Measurements from ENCODE around the gene TEC.
"Not testable (repeated sequence)": the region's sequence is repeated elsewhere in the genome, so short reads cannot be mapped to it uniquely, and the experiment has no call there.

TEC gene

GRCh38 chr4:48193096-48193836, 76.4 kb downstream of the TEC start:
- Histone ChIP-seq H3K27ac (ENCODE audit: low read depth, low read length) (no peak overlapping the region), H3K4me3 (ENCODE audit: low read depth in 1 of 2, low read length in 2 of 2) (no peak overlapping the region), H3K4me1 (ENCODE audit: insufficient read depth, low read length) (no peaks in the 10 kb centered on the region), H3K9ac (ENCODE audit: low read length) (no peak overlapping the region), H3K9me3 (ENCODE audit: low read length) (no peaks in the 10 kb centered on the region), H3K27me3 (ENCODE audit: control insufficient read depth in 1 of 2, insufficient read depth in 2 of 2, low read length in 2 of 2) (no peaks in the 10 kb centered on the region), H3K36me3 (ENCODE audit: insufficient read depth, low read length) (no peaks in the 10 kb centered on the region)

GRCh38 chr4:48191758-48192157, 77.9 kb downstream of the TEC start:
- Histone ChIP-seq H3K36me3 (ENCODE audit: insufficient read depth, low read length) (no peaks in the 10 kb centered on the region), H3K27ac (ENCODE audit: low read depth, low read length) (no peak overlapping the region), H3K4me3 (ENCODE audit: low read depth in 1 of 2, low read length in 2 of 2) (no peak overlapping the region), H3K27me3 (ENCODE audit: control insufficient read depth in 1 of 2, insufficient read depth in 2 of 2, low read length in 2 of 2) (no peaks in the 10 kb centered on the region), H3K4me1 (ENCODE audit: insufficient read depth, low read length) (no peaks in the 10 kb centered on the region), H3K9ac (ENCODE audit: low read length) (no peak overlapping the region), H3K9me3 (ENCODE audit: low read length) (no peaks in the 10 kb centered on the region)

- Histone ChIP-seq H3K27me3 (ENCODE audit: control insufficient read depth in 1 of 2, insufficient read depth in 2 of 2, low read length in 2 of 2) (no peaks in the 10 kb centered on the region), H3K36me3 (ENCODE audit: insufficient read depth, low read length) (no peaks in the 10 kb centered on the region), H3K9ac (ENCODE audit: low read length) (no peak overlapping the region), H3K27ac (ENCODE audit: low read depth, low read length) (no peak overlapping the region), H3K4me3 (ENCODE audit: low read depth in 1 of 2, low read length in 2 of 2) (no peak overlapping the region), H3K9me3 (ENCODE audit: low read length) (no peaks in the 10 kb centered on the region), H3K4me1 (ENCODE audit: insufficient read depth, low read length) (no peaks in the 10 kb centered on the region)
Observed at GRCh38 chr4:48190839-48191238, 78.8 kb downstream of the TEC start.

GRCh38 chr4:48189731-48190130, 79.9 kb downstream of the TEC start:
- Histone ChIP-seq H3K27ac (ENCODE audit: low read depth, low read length) (no peak overlapping the region), H3K9ac (ENCODE audit: low read length) (no peak overlapping the region), H3K36me3 (ENCODE audit: insufficient read depth, low read length) (no peaks in the 10 kb centered on the region), H3K4me3 (ENCODE audit: low read depth in 1 of 2, low read length in 2 of 2) (no peak overlapping the region), H3K4me1 (ENCODE audit: insufficient read depth, low read length) (no peaks in the 10 kb centered on the region), H3K9me3 (ENCODE audit: low read length) (no peaks in the 10 kb centered on the region), H3K27me3 (ENCODE audit: control insufficient read depth in 1 of 2, insufficient read depth in 2 of 2, low read length in 2 of 2) (no peaks in the 10 kb centered on the region)

- Histone ChIP-seq H3K4me3 (ENCODE audit: low read depth in 1 of 2, low read length in 2 of 2) (no peak overlapping the region), H3K9me3 (ENCODE audit: low read length) (no peaks in the 10 kb centered on the region), H3K27ac (ENCODE audit: low read depth, low read length) (no peak overlapping the region)
Observed at GRCh38 chr4:48188390-48188789, 81.2 kb downstream of the TEC start.

GRCh38 chr4:48187813-48188212, 81.8 kb downstream of the TEC start:
- H3K4me1 ChIP-seq (ENCODE audit: insufficient read depth, low read length) = no peaks in the 10 kb centered on the region
- H3K27me3 ChIP-seq (ENCODE audit: control insufficient read depth in 1 of 2, insufficient read depth in 2 of 2, low read length in 2 of 2) = no peaks in the 10 kb centered on the region
- H3K4me3 ChIP-seq (ENCODE audit: low read depth in 1 of 2, low read length in 2 of 2) = no peak overlapping the region
- no peak overlapping the region for H3K27ac ChIP-seq (ENCODE audit: low read depth, low read length)
- H3K9me3 ChIP-seq (ENCODE audit: low read length) = no peaks in the 10 kb centered on the region
- no peaks in the 10 kb centered on the region for H3K36me3 ChIP-seq (ENCODE audit: insufficient read depth, low read length)
- no peak overlapping the region for H3K9ac ChIP-seq (ENCODE audit: low read length)

More at GRCh38 chr4:48188390-48188789, 81.2 kb downstream of the TEC start:
- H3K9ac ChIP-seq (ENCODE audit: low read length) = no peak overlapping the region
- no peaks in the 10 kb centered on the region for H3K27me3 ChIP-seq (ENCODE audit: control insufficient read depth in 1 of 2, insufficient read depth in 2 of 2, low read length in 2 of 2)
- H3K4me1 ChIP-seq (ENCODE audit: insufficient read depth, low read length) = no peaks in the 10 kb centered on the region
- H3K36me3 ChIP-seq (ENCODE audit: insufficient read depth, low read length) = no peaks in the 10 kb centered on the region

- H3K9ac ChIP-seq (ENCODE audit: low read length); H3K27me3 ChIP-seq (ENCODE audit: control insufficient read depth in 1 of 2, insufficient read depth in 2 of 2, low read length in 2 of 2): not testable (repeated sequence)
Observed at GRCh38 chr4:48187066-48187465, 82.6 kb downstream of the TEC start.

GRCh38 chr4:48186394-48186793, 83.2 kb downstream of the TEC start:
- H3K4me1 ChIP-seq (ENCODE audit: insufficient read depth, low read length); H3K9ac ChIP-seq (ENCODE audit: low read length); H3K27ac ChIP-seq (ENCODE audit: low read depth, low read length); H3K9me3 ChIP-seq (ENCODE audit: low read length); H3K27me3 ChIP-seq (ENCODE audit: control insufficient read depth in 1 of 2, insufficient read depth in 2 of 2, low read length in 2 of 2); H3K4me3 ChIP-seq (ENCODE audit: low read depth in 1 of 2, low read length in 2 of 2); H3K36me3 ChIP-seq (ENCODE audit: insufficient read depth, low read length): not testable (repeated sequence)

More at GRCh38 chr4:48187066-48187465, 82.6 kb downstream of the TEC start:
- not testable (repeated sequence) for H3K36me3 ChIP-seq (ENCODE audit: insufficient read depth, low read length); H3K27ac ChIP-seq (ENCODE audit: low read depth, low read length); H3K4me3 ChIP-seq (ENCODE audit: low read depth in 1 of 2, low read length in 2 of 2); H3K9me3 ChIP-seq (ENCODE audit: low read length); H3K4me1 ChIP-seq (ENCODE audit: insufficient read depth, low read length)

GRCh38 chr4:48184882-48185281, 84.8 kb downstream of the TEC start:
- Histone ChIP-seq H3K9ac (ENCODE audit: low read length) (no peak overlapping the region), H3K9me3 (ENCODE audit: low read length) (no peaks in the 10 kb centered on the region), H3K27me3 (ENCODE audit: control insufficient read depth in 1 of 2, insufficient read depth in 2 of 2, low read length in 2 of 2) (no peaks in the 10 kb centered on the region), H3K4me1 (ENCODE audit: insufficient read depth, low read length) (no peaks in the 10 kb centered on the region), H3K27ac (ENCODE audit: low read depth, low read length) (no peak overlapping the region), H3K36me3 (ENCODE audit: insufficient read depth, low read length) (no peaks in the 10 kb centered on the region), H3K4me3 (ENCODE audit: low read depth in 1 of 2, low read length in 2 of 2) (no peak overlapping the region)

- Histone ChIP-seq H3K9me3 (ENCODE audit: low read length) (no peaks in the 10 kb centered on the region), H3K4me3 (ENCODE audit: low read depth in 1 of 2, low read length in 2 of 2) (no peak overlapping the region), H3K27me3 (ENCODE audit: control insufficient read depth in 1 of 2, insufficient read depth in 2 of 2, low read length in 2 of 2) (no peaks in the 10 kb centered on the region), H3K9ac (ENCODE audit: low read length) (no peak overlapping the region), H3K36me3 (ENCODE audit: insufficient read depth, low read length) (no peaks in the 10 kb centered on the region), H3K27ac (ENCODE audit: low read depth, low read length) (no peak overlapping the region), H3K4me1 (ENCODE audit: insufficient read depth, low read length) (no peaks in the 10 kb centered on the region)
Observed at GRCh38 chr4:48180234-48180633, 89.4 kb downstream of the TEC start.

- H3K9me3 ChIP-seq (ENCODE audit: low read length) = no peaks in the 10 kb centered on the region
- no peaks in the 10 kb centered on the region for H3K27me3 ChIP-seq (ENCODE audit: control insufficient read depth in 1 of 2, insufficient read depth in 2 of 2, low read length in 2 of 2)
- no peak overlapping the region for H3K9ac ChIP-seq (ENCODE audit: low read length)
- H3K4me3 ChIP-seq (ENCODE audit: low read depth in 1 of 2, low read length in 2 of 2) = no peak overlapping the region
- H3K36me3 ChIP-seq (ENCODE audit: insufficient read depth, low read length) = no peaks in the 10 kb centered on the region
- H3K27ac ChIP-seq (ENCODE audit: low read depth, low read length) = no peak overlapping the region
- no peaks in the 10 kb centered on the region for H3K4me1 ChIP-seq (ENCODE audit: insufficient read depth, low read length)
Observed at GRCh38 chr4:48178931-48179330, 90.7 kb downstream of the TEC start.

GRCh38 chr4:48175806-48176205, 93.8 kb downstream of the TEC start:
- no peak overlapping the region for H3K27ac ChIP-seq (ENCODE audit: low read depth, low read length)
- H3K36me3 ChIP-seq (ENCODE audit: insufficient read depth, low read length) = no peaks in the 10 kb centered on the region
- no peaks in the 10 kb centered on the region for H3K9me3 ChIP-seq (ENCODE audit: low read length)
- H3K4me1 ChIP-seq (ENCODE audit: insufficient read depth, low read length) = peaks cover 6% of the 10 kb centered on the region
- no peak overlapping the region for H3K9ac ChIP-seq (ENCODE audit: low read length)
- H3K27me3 ChIP-seq (ENCODE audit: control insufficient read depth in 1 of 2, insufficient read depth in 2 of 2, low read length in 2 of 2) = no peaks in the 10 kb centered on the region
- H3K4me3 ChIP-seq (ENCODE audit: low read depth in 1 of 2, low read length in 2 of 2) = no peak overlapping the region
